ENCODE results near the gene GLRX.
"Not testable (repeated sequence)": the region's sequence is repeated elsewhere in the genome, so short reads cannot be mapped to it uniquely, and the experiment has no call there.

Gene GLRX

DNA sequence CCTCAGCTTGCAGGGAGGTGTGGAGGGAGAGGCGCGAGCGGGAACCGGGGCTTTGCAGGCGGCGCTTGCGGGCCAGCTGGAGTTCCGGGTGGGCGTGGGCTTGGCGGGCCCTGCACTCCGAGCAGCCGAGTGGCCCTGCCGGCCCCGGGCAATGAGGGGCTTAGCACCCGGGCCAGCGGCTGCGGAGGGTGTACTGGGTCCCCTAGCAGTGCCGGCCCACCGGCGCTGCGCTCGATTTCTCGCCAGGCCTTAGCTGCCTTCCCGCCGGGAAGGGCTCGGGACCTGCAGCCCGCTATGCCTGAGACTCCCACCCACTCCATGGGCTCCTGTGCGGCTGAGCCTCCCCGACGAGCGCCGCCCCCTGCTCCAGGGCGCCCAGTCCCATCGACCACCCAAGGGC, 28.6 kb upstream of the GLRX start:
- not testable (repeated sequence) for DNase-seq

GRCh38 chr5:95850391-95850894, 27.9 kb upstream of the GLRX start:
- no peak for DNase-seq

GRCh38 chr5:95848701-95849100, 26.2 kb upstream of the GLRX start:
- DNase-seq: no peak

DNA sequence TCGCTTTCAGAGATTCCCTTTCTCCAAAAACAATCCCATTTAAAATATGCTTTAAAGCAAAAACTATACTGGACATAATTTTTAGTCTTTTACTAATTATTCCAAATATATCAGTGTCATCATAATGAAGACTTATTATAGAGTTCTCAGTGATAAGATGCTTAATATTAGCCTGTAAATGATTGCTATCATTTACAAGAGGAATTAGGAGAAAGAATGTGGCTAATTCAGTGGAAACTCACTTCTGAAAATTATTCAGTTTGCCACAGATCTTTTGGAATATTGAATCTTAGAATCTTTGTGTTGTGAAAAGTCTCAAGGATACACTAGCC, 24.7 kb upstream of the GLRX start:
- no peak for DNase-seq

DNA sequence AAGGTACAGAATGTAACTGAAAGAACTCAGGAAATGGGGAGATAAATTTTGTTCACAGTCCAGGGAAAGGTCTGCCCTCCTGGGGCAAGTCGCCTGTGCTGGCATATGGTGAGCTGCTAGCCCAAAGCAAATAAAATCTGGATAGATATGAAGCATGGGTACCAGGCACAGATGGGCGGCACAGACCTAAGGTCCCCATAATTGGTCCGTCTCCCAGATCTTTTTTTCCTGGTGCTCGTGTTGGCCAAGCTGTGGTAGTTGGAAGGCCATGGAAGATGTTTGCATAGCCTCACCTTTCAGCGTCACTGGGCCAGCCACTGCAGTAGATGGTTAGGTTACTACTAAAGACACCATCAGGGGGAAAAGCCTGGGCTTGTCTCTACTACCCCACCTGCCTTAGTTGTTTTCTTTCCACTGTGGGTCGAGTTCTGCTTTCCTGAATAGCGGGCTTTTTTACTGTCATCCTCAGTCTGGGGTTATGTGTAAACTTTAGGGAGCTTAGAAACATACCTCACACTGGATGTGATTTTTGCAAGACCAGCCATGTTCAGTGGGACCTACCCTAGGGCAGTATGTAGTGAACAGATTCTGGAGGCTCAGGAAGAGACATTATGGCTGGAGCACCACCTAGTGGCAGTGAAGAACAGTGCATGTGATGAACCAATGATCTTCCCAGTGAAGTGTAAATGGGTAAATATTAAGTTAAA, 24.2 kb upstream of the GLRX start:
- DNase-seq: peak; percentile 5

DNA sequence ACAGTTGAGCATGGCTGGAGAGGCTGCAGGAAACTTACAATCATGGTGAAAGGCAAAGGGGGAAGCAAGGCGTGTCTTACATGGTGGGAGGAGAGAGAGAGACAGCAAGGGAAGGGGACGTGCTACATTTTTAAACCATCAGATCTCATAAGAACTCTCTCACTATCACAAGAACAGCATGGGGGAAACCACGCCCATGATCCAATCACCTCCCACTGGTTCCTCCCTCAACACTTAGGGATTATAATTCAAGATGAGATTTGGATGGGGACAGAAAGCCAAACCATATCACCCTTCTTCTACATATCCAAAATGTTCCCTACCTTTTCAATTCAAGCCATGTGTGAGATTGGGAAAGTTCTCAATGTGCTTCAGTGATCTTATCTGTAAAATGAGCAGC, 22.9 kb upstream of the GLRX start:
- DNase-seq: no peak

GRCh38 chr5:95843733-95844223, 21.3 kb upstream of the GLRX start:
- DNase-seq: no peak

DNA sequence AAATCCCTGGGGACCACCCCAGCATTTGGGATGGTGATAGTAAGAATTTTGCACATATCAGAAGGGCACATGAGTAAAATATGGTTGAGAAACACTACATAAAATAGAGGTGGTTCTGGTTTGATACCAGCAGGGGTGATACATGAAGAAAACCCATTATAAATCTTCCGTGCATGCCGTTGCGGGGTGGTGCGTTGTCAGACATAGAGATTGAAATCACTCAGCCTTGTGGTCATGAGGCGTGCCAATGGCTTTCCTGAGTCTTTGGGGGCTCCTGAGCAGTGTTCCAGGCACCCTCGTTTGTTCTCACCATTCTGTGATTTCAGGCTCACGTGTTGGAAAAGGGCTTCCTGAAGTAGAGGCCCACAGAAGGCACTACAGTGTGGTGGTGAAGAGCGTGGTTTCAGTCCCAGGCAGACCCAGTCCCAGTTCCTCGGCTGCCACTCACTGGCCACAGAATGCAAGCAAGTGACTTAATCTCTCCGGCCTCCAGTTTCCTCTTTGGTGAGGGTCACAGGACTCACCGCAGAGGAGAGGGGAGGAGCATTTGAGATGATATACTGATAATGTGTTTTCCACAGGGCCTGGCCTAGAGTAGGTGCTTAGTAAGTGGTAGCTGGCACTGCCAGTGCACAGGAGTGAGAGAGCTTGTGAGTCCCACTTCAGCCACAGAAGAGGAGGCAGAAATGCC, 20.5 kb upstream of the GLRX start:
- no peak for DNase-seq

DNA sequence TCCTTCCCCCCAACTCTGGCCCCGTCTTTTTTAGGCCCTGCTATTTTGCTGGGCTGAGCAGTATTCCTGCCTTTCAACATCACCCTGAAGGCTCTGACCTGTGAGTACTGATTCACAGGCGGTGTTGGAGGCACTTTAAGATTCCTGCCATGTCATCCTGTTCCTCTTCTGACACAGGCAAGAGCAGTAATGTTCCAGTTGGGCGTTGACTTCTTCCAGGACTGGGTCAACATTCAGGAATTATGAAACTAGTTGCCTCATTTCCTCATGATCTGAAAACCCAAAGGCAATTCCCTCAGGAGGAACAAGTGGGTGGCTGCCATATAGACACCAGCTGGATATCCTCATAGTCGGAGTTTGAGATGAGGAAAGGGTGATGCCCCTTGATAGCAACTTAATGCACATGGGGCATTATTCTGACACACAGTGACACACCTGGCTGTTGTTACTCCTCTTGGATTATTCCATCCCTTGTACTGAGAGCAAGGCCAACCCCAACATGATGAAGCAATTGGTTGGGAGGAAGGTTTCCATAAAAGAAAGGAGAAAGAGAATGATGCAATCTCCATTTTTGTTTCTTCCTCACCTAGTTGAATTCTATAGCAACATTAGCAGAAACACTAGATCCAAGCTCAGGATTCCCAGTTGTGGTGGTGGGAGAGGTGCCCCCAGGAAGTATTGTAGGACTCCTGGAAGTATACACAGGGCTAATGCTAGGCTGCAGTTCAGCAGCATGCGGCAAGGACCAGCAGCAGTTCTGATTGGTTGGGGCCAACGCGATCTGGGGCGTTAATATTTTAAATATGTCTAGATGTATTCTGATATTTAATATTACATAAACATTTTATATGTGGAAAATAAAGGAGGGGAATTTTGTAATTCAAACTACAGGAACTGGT, 19.6 kb upstream of the GLRX start:
- DNase-seq: no peak

GRCh38 chr5:95840956-95841705, 18.6 kb upstream of the GLRX start:
- DNase-seq: no peak

DNA sequence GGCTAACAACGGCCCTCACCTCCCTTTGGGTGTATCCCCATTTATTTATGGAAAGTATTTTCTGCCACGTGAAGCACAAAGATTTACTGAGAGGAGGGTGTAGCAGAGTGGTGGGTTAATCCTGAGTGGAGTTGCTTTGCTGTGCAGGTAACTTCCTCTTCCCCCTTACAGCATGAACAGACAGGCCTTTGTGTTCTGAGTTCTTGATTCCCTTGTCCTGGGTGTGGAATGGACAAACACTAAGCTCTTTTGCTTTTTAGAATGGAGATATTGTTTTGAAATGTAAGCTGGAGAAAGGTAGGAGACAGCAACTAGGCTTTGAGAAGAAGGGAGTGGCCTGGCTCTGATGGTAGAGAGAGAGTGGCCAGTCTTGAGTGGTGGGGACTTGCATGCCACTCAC, 17.1 kb upstream of the GLRX start:
- no peak for DNase-seq

- DNase-seq: no peak
Observed at GRCh38 chr5:95838556-95838955, 16.0 kb upstream of the GLRX start.

GRCh38 chr5:95838001-95838520, 15.5 kb upstream of the GLRX start:
- DNase-seq: no peak

GRCh38 chr5:95837492-95837891, 15.0 kb upstream of the GLRX start:
- no peak for DNase-seq

GRCh38 chr5:95836971-95837370, 14.4 kb upstream of the GLRX start:
- DNase-seq: not testable (repeated sequence)

GRCh38 chr5:95836544-95836943, 14.0 kb upstream of the GLRX start:
- no peak for DNase-seq

GRCh38 chr5:95835682-95836385, 13.3 kb upstream of the GLRX start:
- DNase-seq: no peak

DNA sequence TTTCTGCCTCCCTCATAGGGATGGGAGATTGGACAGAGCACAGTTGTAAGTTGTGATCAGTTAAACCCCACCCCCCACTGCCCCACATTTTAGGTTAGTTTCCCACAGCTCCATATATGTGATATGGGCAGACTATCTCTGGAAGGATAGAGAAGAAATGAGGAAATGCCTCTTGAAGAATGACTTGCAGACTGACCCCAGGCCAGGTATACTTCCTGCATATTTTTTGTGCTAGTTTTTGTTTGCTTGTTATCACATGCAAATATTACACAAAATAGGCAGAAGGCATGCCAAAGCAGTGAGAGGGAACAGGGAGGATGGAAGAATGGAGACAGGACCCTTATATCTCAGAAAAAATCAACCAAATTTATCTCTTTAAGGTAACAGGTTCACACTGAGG, 10.1 kb upstream of the GLRX start:
- no peak for DNase-seq

- DNase-seq: no peak
Observed at GRCh38 chr5:95830226-95830625, 7.7 kb upstream of the GLRX start.

DNA sequence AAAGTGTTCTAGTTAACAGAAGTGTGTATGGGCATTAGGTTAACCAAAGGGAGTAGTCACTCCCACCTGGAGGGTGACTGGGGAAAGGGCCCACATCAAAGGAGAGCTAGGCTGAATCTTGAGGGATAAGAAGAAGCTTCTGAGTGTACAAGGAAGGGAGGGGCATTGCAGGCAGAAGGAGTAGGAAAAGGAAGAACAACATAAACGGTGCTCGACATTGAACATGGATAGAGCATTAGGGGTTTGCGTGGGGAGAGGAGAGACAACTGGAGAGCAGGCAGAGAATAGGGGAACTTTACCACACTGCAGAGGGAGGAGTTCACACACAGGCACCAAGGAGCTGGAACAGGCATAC, 5.3 kb upstream of the GLRX start:
- DNase-seq: no peak

DNA sequence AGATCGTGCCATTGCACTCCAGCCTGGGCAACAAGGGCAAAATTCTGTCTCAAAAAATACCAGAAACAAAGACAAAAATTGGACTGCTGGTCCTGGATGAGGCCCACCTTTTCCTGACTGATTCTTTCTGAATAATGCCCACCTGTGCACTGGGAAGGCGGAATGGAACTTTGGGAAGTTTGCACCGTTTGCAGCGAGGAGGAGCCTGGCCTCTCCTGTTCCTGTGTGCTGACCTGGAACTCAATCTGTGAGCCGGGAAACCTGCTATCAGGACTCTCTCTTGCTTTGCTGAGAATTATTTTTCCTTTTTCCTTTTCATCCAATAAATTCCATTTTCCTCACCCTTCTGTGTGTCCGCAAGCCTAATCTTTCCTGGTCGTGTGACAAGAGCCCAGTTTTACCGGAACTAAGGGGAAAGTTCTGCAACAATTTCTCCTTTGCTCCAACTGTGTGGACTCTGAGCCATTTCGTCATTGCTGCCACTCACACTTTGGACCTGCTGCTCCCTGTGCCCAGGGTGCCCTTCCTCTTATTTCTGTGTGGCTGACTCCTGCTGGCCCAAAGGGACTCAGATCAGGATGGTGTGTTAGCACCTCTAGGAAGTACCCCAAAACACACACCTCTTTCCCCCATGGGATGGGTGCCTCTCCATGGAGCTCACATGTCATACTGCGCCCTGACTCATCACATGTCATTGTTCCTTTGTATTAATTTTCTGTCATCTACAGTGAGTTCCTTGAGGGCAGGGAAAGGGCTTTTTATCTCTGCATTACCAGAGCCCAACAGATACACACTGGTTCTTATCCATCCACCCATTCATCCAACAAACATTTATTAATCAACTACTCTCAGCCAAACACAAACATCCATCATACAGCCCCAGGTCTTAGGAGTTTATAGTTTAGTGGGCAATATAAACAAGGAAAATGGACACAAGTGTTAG, 4.7 kb upstream of the GLRX start:
- no peak for DNase-seq

Measured in NCI-H2107 (cell line).